ENCODE data around the gene PRRT3.

- TF ChIP-seq E2F1 (CRISPR knock-in tag; IDR thresholded peaks at IDR 0.05) = no peak
- TF ChIP-seq CTCF (IDR thresholded peaks at IDR 0.05) = no peak
- no peak for TF ChIP-seq ESRRA (CRISPR knock-in tag; IDR thresholded peaks at IDR 0.05; ENCODE audit: borderline replicate concordance)
- no peak for TF ChIP-seq HMGXB4 (CRISPR knock-in tag; IDR thresholded peaks at IDR 0.05)
- no peak for TF ChIP-seq SMAD3 (CRISPR knock-in tag; IDR thresholded peaks at IDR 0.05; ENCODE audit: borderline replicate concordance)
- TF ChIP-seq SP1 (CRISPR knock-in tag; conservative IDR thresholded peaks at IDR 0.05) = no peak
- TF ChIP-seq PRDM15 (CRISPR knock-in tag; IDR thresholded peaks at IDR 0.05) = no peak
- no peak for TF ChIP-seq STAT6 (CRISPR knock-in tag; conservative IDR thresholded peaks at IDR 0.05; ENCODE audit: low read depth)
- TF ChIP-seq CBFB (CRISPR knock-in tag; IDR thresholded peaks at IDR 0.05; ENCODE audit: low read depth) = no peak
These were observed 40.3 kb downstream of the PRRT3 start for GRCh38 chr3:9911863-9912262.

Measured in WTC11 (cell line).